Large intestine (tissue), 3 donors: ENCODE measurements around the gene HOXA11. TPM values are rescaled to one million over a fixed set of nuclear protein-coding genes. Genes with fewer than 3 reads are reported as not detected.

Experiments used
- DNase-seq, 2 donors: peaks; one replicate each; pipeline versions ENCODE4 v3.0.0 to v3.0.0-alpha.2; 2013
- H3K27ac ChIP-seq: one replicate; pipeline ENCODE4 v1.5.1; 2013; ENCODE audit warnings: low read length
- H3K27me3 ChIP-seq: 2 replicates; pipeline ENCODE4 v1.6.1; 2013; ENCODE audit warnings: low read length; ENCODE audit not compliant: control insufficient read depth, insufficient read depth
- H3K36me3 ChIP-seq: 2 replicates; pipeline ENCODE4 v1.6.1; 2013; ENCODE audit warnings: low read length; ENCODE audit not compliant: control insufficient read depth, insufficient read depth
- H3K4me1 ChIP-seq: one replicate; pipeline ENCODE4 v1.6.1; 2013; ENCODE audit warnings: low read length; ENCODE audit not compliant: control insufficient read depth, insufficient read depth
- H3K4me3 ChIP-seq: one replicate; pipeline ENCODE4 v1.5.1; 2013; ENCODE audit warnings: low read length
- H3K9me3 ChIP-seq: one replicate; pipeline ENCODE4 v1.6.1; 2013; ENCODE audit warnings: mild to moderate bottlenecking, low read depth, low read length, moderate library complexity; ENCODE audit not compliant: control insufficient read depth
- WGBS: methylation state at CpG from one replicate; pipeline ENCODE4 v1.1.5; 2013; ENCODE audit warnings: low lambda C conversion rate; ENCODE audit not compliant: insufficient coverage; 5-methylcytosine and 5-hydroxymethylcytosine counted together
- polyA plus RNA-seq: library from polyadenylated mRNA; unstranded; fragments of 120-200 nt; gene quantifications from one replicate; pipeline ENCODE4 v1.2.1, GENCODE V29; 2013

HOXA11 gene
- polyA plus RNA-seq, 1 donor: not detected

DNA sequence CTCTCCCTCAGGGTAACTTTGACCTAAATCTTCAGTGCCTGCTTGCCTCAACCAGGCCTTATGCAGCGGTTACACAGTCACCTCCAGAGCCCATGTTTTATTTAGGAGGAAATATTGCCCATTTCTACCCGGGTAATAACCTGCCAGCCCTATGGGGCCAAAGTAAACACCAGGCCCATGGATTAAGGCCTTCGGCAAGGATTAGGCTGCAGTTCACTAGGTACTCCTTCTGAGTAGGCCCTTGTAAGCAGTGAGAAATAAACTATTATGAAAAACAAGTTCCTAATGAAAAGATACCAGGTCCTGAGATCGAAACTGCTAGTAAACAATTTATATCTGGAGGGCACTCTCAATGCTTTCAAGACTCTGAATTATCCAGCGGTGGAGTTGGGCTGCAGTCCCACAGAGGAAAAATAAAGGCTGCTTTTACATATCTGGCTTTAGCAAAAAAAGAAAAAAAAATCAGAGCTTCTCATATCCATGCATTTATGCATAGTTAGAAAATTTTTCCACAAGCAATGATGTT lies 7.2 kb downstream of the HOXA11 start:
- no CpG with 5 or more reads among the region's 5 CpGs for WGBS
- Histone ChIP-seq H3K27me3 (peaks cover 98% of the 10 kb centered on the region), H3K4me3 (no peak overlapping the region), H3K4me1 (peaks cover 3% of the 10 kb centered on the region), H3K27ac (no peak overlapping the region), H3K36me3 (no peaks in the 10 kb centered on the region), H3K9me3 (peaks cover 14% of the 10 kb centered on the region)
- no peak for DNase-seq

DNA sequence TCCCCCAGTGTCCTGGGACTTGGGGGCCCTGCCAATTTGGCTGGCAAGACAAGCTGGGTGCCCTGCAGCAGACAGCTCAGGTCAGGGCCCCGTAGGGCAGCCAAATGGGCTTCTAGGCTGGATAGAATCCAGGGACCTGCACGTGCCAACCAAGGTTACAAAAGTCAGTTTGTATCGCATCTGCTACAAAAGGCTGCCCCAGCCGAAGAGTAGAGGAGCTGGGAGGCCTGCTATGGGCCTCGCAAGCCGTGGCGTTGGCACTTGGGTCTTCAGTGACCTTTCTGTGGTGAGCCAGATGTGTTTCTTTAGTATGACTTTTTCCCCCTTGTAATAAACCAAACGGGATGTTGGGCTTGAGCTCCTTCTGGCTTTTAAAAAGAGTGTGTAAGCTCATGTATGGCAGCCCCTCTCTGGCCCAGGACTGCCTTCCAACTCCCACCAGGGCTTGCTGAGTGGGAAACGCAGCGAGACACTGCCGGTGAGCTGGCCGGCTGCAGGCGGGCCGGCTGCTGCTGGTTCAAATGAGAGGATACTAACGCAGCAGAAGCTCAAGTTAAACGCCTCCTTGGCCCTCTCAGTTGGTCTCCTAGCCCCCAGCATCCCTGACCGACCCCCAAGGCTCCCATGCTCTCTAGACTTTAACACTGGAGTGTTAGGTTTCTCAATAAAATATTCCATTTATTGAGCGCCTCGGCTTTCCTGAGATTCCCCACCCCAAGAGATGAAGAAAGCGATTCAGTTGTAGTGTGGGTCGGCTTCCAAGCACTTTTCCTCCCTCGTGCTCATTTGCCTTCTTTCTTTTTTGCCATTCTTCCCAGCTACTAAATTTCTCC lies 7.9 kb downstream of the HOXA11 start:
- WGBS: 49% methylated on average over 5 of the region's 22 CpGs
- Histone ChIP-seq H3K27me3 (peaks cover 98% of the 10 kb centered on the region), H3K9me3 (peaks cover 16% of the 10 kb centered on the region), H3K4me1 (peaks cover 3% of the 10 kb centered on the region), H3K4me3 (no peak overlapping the region), H3K36me3 (no peaks in the 10 kb centered on the region), H3K27ac (no peak overlapping the region)
- no peak for DNase-seq

DNA sequence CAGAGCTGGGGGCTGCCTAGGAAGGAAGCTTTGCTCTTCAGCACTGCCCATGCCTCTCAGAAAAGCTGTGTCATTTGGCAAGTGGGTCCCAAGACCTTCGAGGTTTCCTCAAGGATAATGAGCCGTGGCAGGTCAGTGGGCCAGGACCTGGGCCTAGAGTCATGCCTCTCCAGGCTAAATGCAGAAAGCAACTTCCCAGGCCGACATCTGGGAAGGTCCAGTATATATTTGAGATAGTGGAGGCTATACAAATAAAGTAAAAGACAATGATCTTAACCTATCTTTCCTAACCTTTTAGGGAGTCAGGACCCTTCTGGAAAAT lies 8.5 kb downstream of the HOXA11 start:
- WGBS: no CpG with 5 or more reads among the region's 3 CpGs
- Histone ChIP-seq H3K36me3 (no peaks in the 10 kb centered on the region), H3K9me3 (peaks cover 16% of the 10 kb centered on the region), H3K27me3 (peaks cover 99% of the 10 kb centered on the region), H3K4me1 (peaks cover 3% of the 10 kb centered on the region), H3K4me3 (no peak overlapping the region), H3K27ac (no peak overlapping the region)
- no peak for DNase-seq

DNA sequence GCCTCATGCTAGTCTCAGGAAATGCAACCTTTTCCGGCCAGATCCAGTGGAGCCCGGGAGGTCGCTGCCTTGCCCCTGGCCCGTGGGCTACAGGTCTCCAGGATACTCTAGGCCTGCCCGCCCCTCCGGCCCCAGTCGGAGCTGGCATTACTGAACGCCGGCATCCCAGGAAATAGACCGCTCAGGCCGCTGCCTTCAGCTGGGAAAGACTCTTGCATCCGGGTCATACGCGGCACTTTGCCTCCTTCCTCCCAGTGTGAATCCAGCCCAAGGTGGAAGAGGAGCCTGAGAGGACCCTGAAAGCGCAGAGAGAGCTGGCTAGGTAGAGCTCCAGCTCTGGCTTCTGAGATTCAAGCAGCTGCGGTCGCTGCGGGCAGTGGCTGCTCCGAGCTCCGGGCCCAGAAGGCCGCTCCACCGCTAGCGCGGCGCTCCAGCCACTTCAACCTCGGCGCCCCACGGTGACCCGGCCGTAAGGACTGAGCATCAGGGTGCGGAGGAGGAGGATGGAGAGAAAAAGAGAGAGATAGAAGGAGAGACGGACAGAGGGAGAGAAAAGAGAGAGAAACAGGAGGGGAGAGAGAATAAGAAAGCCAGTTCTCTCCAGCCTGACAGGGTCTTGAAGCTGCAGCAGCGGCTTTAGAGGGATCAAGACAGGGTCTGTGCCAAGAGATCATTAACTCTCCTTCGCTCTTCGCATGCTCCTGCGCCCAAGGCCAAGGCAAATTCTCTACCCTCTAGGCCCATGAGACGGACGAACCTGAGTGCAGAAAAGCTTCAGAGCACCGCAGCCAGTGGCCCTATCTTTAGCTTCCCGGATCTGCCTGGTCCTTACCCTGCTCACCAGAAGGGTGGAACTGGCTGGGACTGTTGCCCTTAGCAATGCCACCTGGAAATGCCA lies 9.2 kb downstream of the HOXA11 start:
- no CpG with 5 or more reads among the region's 40 CpGs for WGBS
- Histone ChIP-seq H3K9me3 (peaks cover 16% of the 10 kb centered on the region), H3K27me3 (peaks cover 98% of the 10 kb centered on the region), H3K36me3 (no peaks in the 10 kb centered on the region), H3K4me1 (peaks cover 3% of the 10 kb centered on the region), H3K27ac (no peak overlapping the region), H3K4me3 (no peak overlapping the region)
- DNase-seq: no peak

DNA sequence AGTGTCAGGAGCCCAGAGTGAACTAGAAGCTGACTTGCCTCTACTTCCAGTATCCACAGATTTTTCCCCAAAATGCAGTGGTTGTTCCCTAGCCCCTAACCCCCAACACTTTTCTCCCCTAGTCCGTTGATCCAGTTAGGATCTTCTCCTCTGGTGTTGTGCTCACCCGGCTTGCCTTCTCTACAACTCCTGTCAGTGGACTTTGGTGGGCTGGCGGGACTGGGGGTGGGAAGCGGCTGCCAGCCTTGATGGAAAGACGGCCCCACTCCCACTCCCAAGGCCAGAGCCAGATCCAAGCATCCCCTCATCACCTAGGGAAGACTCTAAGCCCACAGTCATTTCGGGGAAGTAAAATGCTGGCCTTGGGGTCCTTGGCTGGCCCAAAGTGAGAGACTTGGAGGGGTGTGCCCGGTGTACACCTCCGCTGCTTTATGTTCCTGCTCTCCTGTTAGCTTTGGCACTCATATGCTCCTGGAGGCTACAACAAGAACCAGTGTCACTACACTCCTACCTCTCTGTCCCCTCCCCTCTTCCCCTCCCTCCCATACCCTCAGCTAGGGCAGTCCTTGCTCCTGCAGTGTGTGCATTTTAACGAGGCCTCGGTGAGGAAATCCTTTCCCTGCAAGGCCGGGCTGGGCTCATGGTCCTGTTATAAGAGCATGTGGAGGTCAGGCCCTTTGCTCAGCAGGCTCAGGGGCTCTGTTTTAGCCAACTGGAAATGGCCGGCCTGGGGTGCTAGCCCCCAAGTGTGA lies 10.0 kb downstream of the HOXA11 start:
- DNase-seq: no peak
- no CpG with 5 or more reads among the region's 12 CpGs for WGBS
- H3K27ac ChIP-seq: no peak overlapping the region
- H3K27me3 ChIP-seq: peaks cover 94% of the 10 kb centered on the region
- H3K9me3 ChIP-seq: peaks cover 17% of the 10 kb centered on the region
- H3K4me1 ChIP-seq: peaks cover 3% of the 10 kb centered on the region
- H3K4me3 ChIP-seq: no peak overlapping the region
- H3K36me3 ChIP-seq: no peaks in the 10 kb centered on the region

GRCh38 chr7:27173956-27174873 lies 10.8 kb downstream of the HOXA11 start, which contains the start of gene HOXA10:
Gene HOXA10, minus strand, starts transcription at chr7:27174320. Its CDS starts 14 bp downstream, at chr7:27174306.
- H3K36me3 ChIP-seq: no peaks in the 10 kb centered on the region
- WGBS: no CpG with 5 or more reads among the region's 82 CpGs
- peaks cover 25% of the 10 kb centered on the region for H3K9me3 ChIP-seq
- peaks cover 94% of the 10 kb centered on the region for H3K27me3 ChIP-seq
- no peak for DNase-seq
- H3K4me1 ChIP-seq: peaks cover 3% of the 10 kb centered on the region
- H3K27ac ChIP-seq: no peak within 1 kb of the TSS
- peak within 1 kb of the TSS; percentile 35 for H3K4me3 ChIP-seq

- Histone ChIP-seq H3K27ac (no peak overlapping the region), H3K27me3 (peaks cover 94% of the 10 kb centered on the region)
- no peak for DNase-seq
These were observed 11.5 kb downstream of the HOXA11 start for GRCh38 chr7:27173511-27173955.

GRCh38 chr7:27172823-27173510 lies 12.1 kb downstream of the HOXA11 start:
- no CpG with 5 or more reads among the region's 58 CpGs for WGBS
- Histone ChIP-seq H3K4me1 (peaks cover 3% of the 10 kb centered on the region), H3K27me3 (peaks cover 94% of the 10 kb centered on the region), H3K4me3 (peak overlapping the region; percentile 35), H3K36me3 (no peaks in the 10 kb centered on the region), H3K9me3 (peaks cover 34% of the 10 kb centered on the region), H3K27ac (no peak overlapping the region)
- DNase-seq: no peak

More at GRCh38 chr7:27173511-27173955, 11.5 kb downstream of the HOXA11 start:
- peaks cover 30% of the 10 kb centered on the region for H3K9me3 ChIP-seq
- WGBS: no CpG with 5 or more reads among the region's 59 CpGs
- H3K36me3 ChIP-seq: no peaks in the 10 kb centered on the region
- H3K4me1 ChIP-seq: peaks cover 3% of the 10 kb centered on the region
- H3K4me3 ChIP-seq: no peak overlapping the region

GRCh38 chr7:27172315-27172774 lies 12.7 kb downstream of the HOXA11 start:
- H3K27ac ChIP-seq: no peak overlapping the region
- H3K4me3 ChIP-seq: peak overlapping the region; percentile 35
- DNase-seq: no peak
- WGBS: no CpG with 5 or more reads among the region's 10 CpGs
- no peaks in the 10 kb centered on the region for H3K36me3 ChIP-seq
- peaks cover 3% of the 10 kb centered on the region for H3K4me1 ChIP-seq
- H3K27me3 ChIP-seq: peaks cover 94% of the 10 kb centered on the region
- H3K9me3 ChIP-seq: peaks cover 34% of the 10 kb centered on the region
